ENCODE results near the gene TSC22D1. TPM values are rescaled to one million over a fixed set of nuclear protein-coding genes. Genes with fewer than 3 reads are reported as not detected.

TSC22D1 gene
- 67.3 and 70.8 TPM in 2 replicates for total RNA-seq

DNA sequence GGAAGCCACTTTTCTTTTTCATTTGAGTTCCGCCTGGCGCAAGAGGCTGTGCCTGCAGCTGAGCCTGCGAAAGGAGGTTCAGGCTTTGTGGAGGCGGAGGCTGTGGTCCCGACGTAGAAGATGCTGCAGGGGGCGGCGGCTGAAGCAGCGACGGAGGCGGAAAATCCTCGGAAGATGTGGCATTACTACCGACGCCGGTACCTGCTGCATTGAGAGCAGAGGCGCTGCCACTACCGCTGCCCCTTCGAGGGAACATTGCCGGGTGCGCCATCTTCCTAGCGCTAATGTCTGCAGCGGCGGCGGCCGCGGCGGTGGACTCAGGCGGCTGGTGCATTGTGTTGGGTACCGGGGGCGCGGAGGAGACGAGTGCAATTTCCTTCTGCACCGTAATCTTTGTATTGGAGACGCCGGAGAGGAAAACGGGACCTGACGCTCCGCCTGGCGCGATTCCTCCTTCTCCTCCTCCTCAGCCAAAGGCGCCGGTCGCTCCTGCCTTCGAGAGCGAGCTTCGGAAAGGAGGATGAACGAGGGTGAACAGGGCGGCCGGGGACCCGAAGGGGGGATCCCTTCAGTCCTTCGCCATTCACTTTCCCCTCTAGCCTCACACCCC, at the start of gene TSC22D1:
Gene TSC22D1, minus strand, starts transcription at position 590 of the 610 bp plus-strand sequence. Its CDS starts 256 bp downstream, at position 334.
- Histone ChIP-seq H3K27me3 (ENCODE audit: control insufficient read depth, insufficient read depth, low read length) (no peaks in the 10 kb centered on the region), H3K36me3 (ENCODE audit: control insufficient read depth, insufficient read depth, low read length) (no peaks in the 10 kb centered on the region), H3K4me3 (ENCODE audit: low read depth, low read length) (peak within 1 kb of the TSS; percentile 89)
- FAIRE-seq (no peak), DNase-seq (ENCODE audit: low read depth) (peak; percentile 12)
- TF ChIP-seq, protein P1, sequence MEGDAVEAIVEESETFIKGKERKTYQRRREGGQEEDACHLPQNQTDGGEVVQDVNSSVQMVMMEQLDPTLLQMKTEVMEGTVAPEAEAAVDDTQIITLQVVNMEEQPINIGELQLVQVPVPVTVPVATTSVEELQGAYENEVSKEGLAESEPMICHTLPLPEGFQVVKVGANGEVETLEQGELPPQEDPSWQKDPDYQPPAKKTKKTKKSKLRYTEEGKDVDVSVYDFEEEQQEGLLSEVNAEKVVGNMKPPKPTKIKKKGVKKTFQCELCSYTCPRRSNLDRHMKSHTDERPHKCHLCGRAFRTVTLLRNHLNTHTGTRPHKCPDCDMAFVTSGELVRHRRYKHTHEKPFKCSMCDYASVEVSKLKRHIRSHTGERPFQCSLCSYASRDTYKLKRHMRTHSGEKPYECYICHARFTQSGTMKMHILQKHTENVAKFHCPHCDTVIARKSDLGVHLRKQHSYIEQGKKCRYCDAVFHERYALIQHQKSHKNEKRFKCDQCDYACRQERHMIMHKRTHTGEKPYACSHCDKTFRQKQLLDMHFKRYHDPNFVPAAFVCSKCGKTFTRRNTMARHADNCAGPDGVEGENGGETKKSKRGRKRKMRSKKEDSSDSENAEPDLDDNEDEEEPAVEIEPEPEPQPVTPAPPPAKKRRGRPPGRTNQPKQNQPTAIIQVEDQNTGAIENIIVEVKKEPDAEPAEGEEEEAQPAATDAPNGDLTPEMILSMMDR (IDR thresholded peaks at IDR 0.05; ENCODE audit: insufficient read depth, low read length, severe bottlenecking): no peak

DNA sequence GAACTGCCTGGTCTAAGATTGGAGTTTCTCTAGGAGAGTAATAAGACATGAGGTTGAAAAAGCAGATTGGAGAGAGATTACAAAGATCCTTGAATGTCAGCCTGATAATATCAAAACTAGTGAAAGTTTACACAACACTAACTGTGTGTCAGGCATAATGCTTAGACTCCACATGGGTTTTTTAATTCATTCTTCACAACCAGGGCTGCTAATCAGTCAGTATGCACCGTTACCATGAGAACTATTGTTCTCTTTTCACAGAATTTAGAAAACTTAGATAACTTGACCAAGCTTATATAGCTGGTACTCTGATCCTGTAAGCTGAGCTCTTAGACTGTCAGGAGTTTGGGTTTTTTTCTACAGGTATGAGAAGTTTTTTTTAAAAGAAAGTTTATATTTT, 46.6 kb upstream of the TSC22D1 start:
- no peaks in the 10 kb centered on the region for H3K36me3 ChIP-seq (ENCODE audit: control insufficient read depth, insufficient read depth, low read length)
- no peak for FAIRE-seq
- H3K27me3 ChIP-seq (ENCODE audit: control insufficient read depth, insufficient read depth, low read length): no peaks in the 10 kb centered on the region
- no peak overlapping the region for H3K4me3 ChIP-seq (ENCODE audit: low read depth, low read length)
- no peak for DNase-seq (ENCODE audit: low read depth)
- TF ChIP-seq, protein P1 (IDR thresholded peaks at IDR 0.05; ENCODE audit: insufficient read depth, low read length, severe bottlenecking): no peak

DNA sequence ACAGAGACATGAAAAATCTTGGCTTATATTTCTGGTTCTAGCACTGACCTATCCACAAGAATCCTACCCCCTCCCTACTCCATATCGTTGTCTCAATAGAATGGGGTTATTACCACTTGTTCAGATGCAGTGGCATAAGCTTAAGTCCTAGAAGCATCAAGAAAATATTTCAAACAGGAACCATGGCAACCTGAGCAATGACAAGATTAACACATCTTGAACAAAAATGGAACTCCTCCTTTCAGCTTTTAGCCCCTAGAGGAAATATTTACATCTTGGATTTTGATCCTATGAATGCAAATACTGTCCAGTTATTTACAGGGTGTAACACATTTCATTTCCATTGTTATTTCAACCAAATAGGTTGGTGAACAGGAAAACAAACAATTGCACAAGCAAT, 46.1 kb upstream of the TSC22D1 start:
- H3K27me3 ChIP-seq (ENCODE audit: control insufficient read depth, insufficient read depth, low read length): no peaks in the 10 kb centered on the region
- FAIRE-seq (no peak), DNase-seq (ENCODE audit: low read depth) (no peak)
- TF ChIP-seq, protein P1 (IDR thresholded peaks at IDR 0.05; ENCODE audit: insufficient read depth, low read length, severe bottlenecking): no peak
- no peak overlapping the region for H3K4me3 ChIP-seq (ENCODE audit: low read depth, low read length)
- H3K36me3 ChIP-seq (ENCODE audit: control insufficient read depth, insufficient read depth, low read length): no peaks in the 10 kb centered on the region

DNA sequence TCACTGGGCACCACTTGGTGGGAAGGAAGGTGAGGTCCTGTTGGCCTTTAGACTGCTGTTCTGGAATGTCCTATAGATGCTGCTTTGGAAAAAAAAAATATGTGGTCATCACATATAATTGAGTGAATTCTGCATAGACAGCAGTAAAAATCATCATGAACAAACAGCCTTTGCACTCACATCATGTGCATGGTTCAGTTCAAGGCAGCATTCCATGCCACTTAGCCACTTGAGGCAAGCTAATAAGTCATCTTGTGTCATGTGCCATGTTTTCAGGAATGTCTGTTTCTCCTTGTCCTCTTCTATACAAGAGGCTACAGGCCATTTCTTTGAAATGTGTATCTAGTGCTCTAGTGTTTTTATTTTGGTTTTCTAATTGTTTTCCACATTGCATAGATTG, 43.9 kb upstream of the TSC22D1 start:
- Histone ChIP-seq H3K36me3 (ENCODE audit: control insufficient read depth, insufficient read depth, low read length) (no peaks in the 10 kb centered on the region), H3K4me3 (ENCODE audit: low read depth, low read length) (no peak overlapping the region), H3K27me3 (ENCODE audit: control insufficient read depth, insufficient read depth, low read length) (no peaks in the 10 kb centered on the region)
- peak; percentile 75 for DNase-seq (ENCODE audit: low read depth)
- peak; percentile 32 for FAIRE-seq
- TF ChIP-seq, protein P1 (IDR thresholded peaks at IDR 0.05; ENCODE audit: insufficient read depth, low read length, severe bottlenecking): no peak

DNA sequence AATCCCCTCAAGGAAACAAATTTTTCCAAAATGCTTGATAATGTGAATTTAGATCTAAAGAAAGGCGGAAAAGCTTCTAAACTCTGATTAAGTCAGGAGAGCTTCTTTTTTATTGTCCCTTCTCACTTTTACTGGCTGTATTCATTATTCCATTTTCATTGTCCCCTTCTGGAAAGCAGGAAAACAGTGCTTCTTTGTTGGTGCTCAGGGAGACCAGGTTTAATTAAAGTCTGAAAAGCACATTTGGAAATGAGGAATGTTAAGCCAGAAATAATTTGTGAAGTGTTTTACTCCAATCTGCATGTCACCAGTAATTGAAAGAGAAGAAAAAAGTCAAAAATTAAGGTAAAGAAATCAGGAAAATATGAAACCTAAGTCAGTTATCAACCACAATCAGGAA, 43.5 kb upstream of the TSC22D1 start:
- no peaks in the 10 kb centered on the region for H3K27me3 ChIP-seq (ENCODE audit: control insufficient read depth, insufficient read depth, low read length)
- DNase-seq (ENCODE audit: low read depth): no peak

More for the DNA sequence above, 43.5 kb upstream of the TSC22D1 start:
- TF ChIP-seq, protein P1 (IDR thresholded peaks at IDR 0.05; ENCODE audit: insufficient read depth, low read length, severe bottlenecking): no peak
- no peak overlapping the region for H3K4me3 ChIP-seq (ENCODE audit: low read depth, low read length)
- H3K36me3 ChIP-seq (ENCODE audit: control insufficient read depth, insufficient read depth, low read length): no peaks in the 10 kb centered on the region
- no peak for FAIRE-seq

All from bronchial epithelial cell (primary cell).